G401.6 (cell line): Measurements from ENCODE around the gene PPP1R37.

Experiments
- FAIRE-seq: peaks from 2 replicates; lab custom pipeline; 2012; peaks lifted over from hg19 to GRCh38; lab: Jason Lieb, UNC

Gene PPP1R37

GRCh38 chr19:45170146-45171106 lies 77.4 kb downstream of the PPP1R37 start:
- no peak for FAIRE-seq

- no peak for FAIRE-seq
Observed at GRCh38 chr19:45171211-45171623, 78.2 kb downstream of the PPP1R37 start.

- FAIRE-seq = no peak
Observed at GRCh38 chr19:45172173-45172572, 79.2 kb downstream of the PPP1R37 start.

GRCh38 chr19:45172611-45173208 lies 79.7 kb downstream of the PPP1R37 start:
- no peak for FAIRE-seq

GRCh38 chr19:45173816-45174215 lies 80.8 kb downstream of the PPP1R37 start:
- no peak for FAIRE-seq

- FAIRE-seq = no peak
Observed at GRCh38 chr19:45175515-45176345, 82.8 kb downstream of the PPP1R37 start.

GRCh38 chr19:45177817-45178261 lies 84.9 kb downstream of the PPP1R37 start, which contains the start of gene TRAPPC6A:
Gene TRAPPC6A, minus strand, starts transcription at chr19:45178237. Its CDS starts 19 bp downstream, at chr19:45178218.
- FAIRE-seq = no peak

GRCh38 chr19:45178262-45179071 lies 85.5 kb downstream of the PPP1R37 start, which contains the start of gene BLOC1S3:
Gene BLOC1S3, plus strand, starts transcription at chr19:45178784. Its CDS starts 513 bp downstream, at chr19:45179297.
- FAIRE-seq = peak; percentile 100

GRCh38 chr19:45179072-45179891 lies 86.3 kb downstream of the PPP1R37 start:
- FAIRE-seq = no peak

- no peak for FAIRE-seq
Observed at GRCh38 chr19:45179892-45180370, 87.0 kb downstream of the PPP1R37 start.

GRCh38 chr19:45180936-45181335 lies 88.0 kb downstream of the PPP1R37 start:
- FAIRE-seq = no peak

- no peak for FAIRE-seq
Observed at GRCh38 chr19:45182758-45183157, 89.8 kb downstream of the PPP1R37 start.

GRCh38 chr19:45184115-45184514 lies 91.1 kb downstream of the PPP1R37 start:
- no peak for FAIRE-seq

- no peak for FAIRE-seq
Observed at GRCh38 chr19:45186509-45187334, 93.7 kb downstream of the PPP1R37 start.

- no peak for FAIRE-seq
Observed at GRCh38 chr19:45187421-45188100, 94.6 kb downstream of the PPP1R37 start.

GRCh38 chr19:45189971-45190370 lies 97.0 kb downstream of the PPP1R37 start:
- no peak for FAIRE-seq

- no peak for FAIRE-seq
Observed at GRCh38 chr19:45191375-45191774, 98.4 kb downstream of the PPP1R37 start.

- no peak for FAIRE-seq
Observed at GRCh38 chr19:45195764-45196163, 102.8 kb downstream of the PPP1R37 start.
